Spleen (tissue), 7 donors: ENCODE measurements around the gene NKD1.

Experiments
- POLR2A ChIP-seq, 3 donors: fragments of 450-650 bp; IDR thresholded peaks; one replicate each; pipeline ENCODE4 v1.5.1; 2017; ENCODE audit warnings: antibody characterized with exemption in 3 of 3, mild to moderate bottlenecking in 1 of 3
- POLR2AphosphoS5 ChIP-seq, 3 donors: sonication (generic); formaldehyde crosslinking; IDR thresholded peaks; one replicate each; pipeline ENCODE4 v1.5.1; 2017; ENCODE audit warnings: antibody characterized with exemption in 3 of 3
- TF ChIP-seq, protein P1 (sequence below), 11 experiments: fragments of 200-600 bp in 7 of 11; fragments of 450-650 bp in 4 of 11; sonication (generic) in 4 of 11; IDR thresholded peaks in 8 of 11; conservative IDR thresholded peaks in 3 of 11; 1 replicate in 7 of 11; 2 replicates in 4 of 11; pipeline versions ENCODE4 v1.4.0 to v1.8.0; 2016 to 2021; ENCODE audit warnings: antibody characterized with exemption in 11 of 11, inconsistent platforms in 4 of 11, mild to moderate bottlenecking in 1 of 11
- donor health status: DM: no; HTN: no; CAD: no; lungs with moderate emphysema.
- donor health status: DM: no; HTN: no; CAD: no.
- donor health status: DM: no; HTN: no; CAD: no.

DNA sequence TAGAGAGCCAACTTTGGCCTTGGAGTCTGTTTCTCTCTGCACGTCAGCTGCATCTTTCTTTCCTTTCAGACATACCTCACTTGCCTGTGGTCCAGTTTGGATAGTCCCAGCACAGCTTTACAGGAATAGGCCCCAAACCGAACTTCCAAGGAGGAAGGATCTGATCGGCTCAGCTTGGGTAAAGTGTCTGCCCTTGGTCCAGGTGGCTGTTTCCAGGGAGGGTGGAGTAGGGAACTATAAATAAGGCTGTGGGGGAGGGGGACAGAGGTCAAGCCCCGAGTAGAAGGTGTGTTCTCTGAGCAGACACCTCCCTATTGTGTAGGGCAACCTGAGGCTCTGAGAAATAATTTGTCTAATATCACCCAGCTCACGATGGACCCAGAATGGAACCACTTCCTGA lies 29.2 kb upstream of the NKD1 start:
- TF ChIP-seq, protein P1, sequence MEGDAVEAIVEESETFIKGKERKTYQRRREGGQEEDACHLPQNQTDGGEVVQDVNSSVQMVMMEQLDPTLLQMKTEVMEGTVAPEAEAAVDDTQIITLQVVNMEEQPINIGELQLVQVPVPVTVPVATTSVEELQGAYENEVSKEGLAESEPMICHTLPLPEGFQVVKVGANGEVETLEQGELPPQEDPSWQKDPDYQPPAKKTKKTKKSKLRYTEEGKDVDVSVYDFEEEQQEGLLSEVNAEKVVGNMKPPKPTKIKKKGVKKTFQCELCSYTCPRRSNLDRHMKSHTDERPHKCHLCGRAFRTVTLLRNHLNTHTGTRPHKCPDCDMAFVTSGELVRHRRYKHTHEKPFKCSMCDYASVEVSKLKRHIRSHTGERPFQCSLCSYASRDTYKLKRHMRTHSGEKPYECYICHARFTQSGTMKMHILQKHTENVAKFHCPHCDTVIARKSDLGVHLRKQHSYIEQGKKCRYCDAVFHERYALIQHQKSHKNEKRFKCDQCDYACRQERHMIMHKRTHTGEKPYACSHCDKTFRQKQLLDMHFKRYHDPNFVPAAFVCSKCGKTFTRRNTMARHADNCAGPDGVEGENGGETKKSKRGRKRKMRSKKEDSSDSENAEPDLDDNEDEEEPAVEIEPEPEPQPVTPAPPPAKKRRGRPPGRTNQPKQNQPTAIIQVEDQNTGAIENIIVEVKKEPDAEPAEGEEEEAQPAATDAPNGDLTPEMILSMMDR (IDR thresholded peaks at IDR 0.05 in 8 of 11, conservative IDR thresholded peaks at IDR 0.05 in 3 of 11) = no peak
- TF ChIP-seq POLR2A (IDR thresholded peaks at IDR 0.05) (no peak), POLR2AphosphoS5 (IDR thresholded peaks at IDR 0.05) (no peak)
